Glutamatergic neuron (in vitro differentiated cells): Measurements from ENCODE around the gene ITSN1. TPM values are rescaled to one million over a fixed set of nuclear protein-coding genes. Genes with fewer than 3 reads are reported as not detected.

Experiments used
- DNase-seq: peaks from one replicate; pipeline ENCODE4 v3.0.0; 2022
- H3K27ac Mint-ChIP-seq: one replicate; pipeline ENCODE4 v1.8.0; 2020; ENCODE audit warnings: mild to moderate bottlenecking, mixed read lengths, inconsistent platforms; ENCODE audit not compliant: unreplicated experiment
- H3K27me3 Mint-ChIP-seq: one replicate; pipeline ENCODE4 v1.8.0; 2020; ENCODE audit warnings: mild to moderate bottlenecking, moderate library complexity, mixed read lengths, inconsistent platforms; ENCODE audit not compliant: unreplicated experiment
- H3K36me3 Mint-ChIP-seq: one replicate; pipeline ENCODE4 v1.8.0; 2020; ENCODE audit warnings: mild to moderate bottlenecking, mixed read lengths, inconsistent platforms; ENCODE audit not compliant: unreplicated experiment
- H3K4me1 Mint-ChIP-seq: one replicate; pipeline ENCODE4 v1.8.0; 2020; ENCODE audit warnings: mild to moderate bottlenecking, low read depth, mixed read lengths, inconsistent platforms; ENCODE audit not compliant: unreplicated experiment
- H3K4me3 Mint-ChIP-seq: one replicate; pipeline ENCODE4 v1.8.0; 2020; ENCODE audit warnings: mild to moderate bottlenecking, mixed read lengths, inconsistent platforms; ENCODE audit not compliant: unreplicated experiment
- H3K9me3 Mint-ChIP-seq: one replicate; pipeline ENCODE4 v1.8.0; 2020; ENCODE audit warnings: mild to moderate bottlenecking, moderate library complexity, mixed read lengths, inconsistent platforms; ENCODE audit not compliant: unreplicated experiment
- CTCF ChIP-seq: fragments of 200-600 bp; sonication (generic); IDR thresholded peaks from one replicate; pipeline ENCODE4 v1.5.0; 2021; ENCODE audit not compliant: partially characterized antibody, unreplicated experiment
- total RNA-seq: library from RNA; stranded (reverse); fragmentation: NEBNext Ultra II Directional; extraction: Animal tissue kit (Norgen Biotek cat#: 25700); gene quantifications from one replicate; pipeline ENCODE4 v1.2.1, GENCODE V29; 2021; ENCODE audit not compliant: unreplicated experiment

Gene ITSN1
- total RNA-seq, 1 donor from 2014 or later = 89.1 TPM

- DNase-seq = no peak
- H3K36me3 Mint-ChIP-seq = no peaks in the 10 kb centered on the region
- no peak for TF ChIP-seq CTCF
- H3K27me3 Mint-ChIP-seq = no peaks in the 10 kb centered on the region
- no peak overlapping the region for H3K4me3 Mint-ChIP-seq
- H3K27ac Mint-ChIP-seq = no peak overlapping the region
- no peaks in the 10 kb centered on the region for H3K4me1 Mint-ChIP-seq
- H3K9me3 Mint-ChIP-seq = peaks cover 2% of the 10 kb centered on the region
Measured at GRCh38 chr21:33663241-33663640, 20.9 kb downstream of the ITSN1 start.

- Mint-ChIP-seq H3K9me3 (no peaks in the 10 kb centered on the region), H3K36me3 (no peaks in the 10 kb centered on the region), H3K27ac (no peak overlapping the region), H3K27me3 (no peaks in the 10 kb centered on the region), H3K4me1 (no peaks in the 10 kb centered on the region), H3K4me3 (no peak overlapping the region)
- TF ChIP-seq CTCF = no peak
- DNase-seq = no peak
Measured at GRCh38 chr21:33664135-33664534, 21.8 kb downstream of the ITSN1 start.

- H3K9me3 Mint-ChIP-seq = no peaks in the 10 kb centered on the region
- H3K27me3 Mint-ChIP-seq = no peaks in the 10 kb centered on the region
- DNase-seq = no peak
- no peak for TF ChIP-seq CTCF
- H3K4me1 Mint-ChIP-seq = no peaks in the 10 kb centered on the region
- no peak overlapping the region for H3K4me3 Mint-ChIP-seq
- no peaks in the 10 kb centered on the region for H3K36me3 Mint-ChIP-seq
- no peak overlapping the region for H3K27ac Mint-ChIP-seq
Measured at GRCh38 chr21:33666153-33666552, 23.9 kb downstream of the ITSN1 start.

GRCh38 chr21:33667636-33668035, 25.3 kb downstream of the ITSN1 start:
- Mint-ChIP-seq H3K4me1 (no peaks in the 10 kb centered on the region), H3K27ac (no peak overlapping the region), H3K9me3 (no peaks in the 10 kb centered on the region), H3K4me3 (no peak overlapping the region), H3K36me3 (no peaks in the 10 kb centered on the region), H3K27me3 (no peaks in the 10 kb centered on the region)
- no peak for TF ChIP-seq CTCF
- DNase-seq = no peak

GRCh38 chr21:33668180-33668579, 25.9 kb downstream of the ITSN1 start:
- peaks cover 3% of the 10 kb centered on the region for H3K4me1 Mint-ChIP-seq
- H3K9me3 Mint-ChIP-seq = no peaks in the 10 kb centered on the region
- H3K4me3 Mint-ChIP-seq = no peak overlapping the region
- no peak overlapping the region for H3K27ac Mint-ChIP-seq
- no peaks in the 10 kb centered on the region for H3K36me3 Mint-ChIP-seq
- no peaks in the 10 kb centered on the region for H3K27me3 Mint-ChIP-seq
- DNase-seq = no peak
- no peak for TF ChIP-seq CTCF
